ENCODE measurements around the gene TBC1D32.
"Not testable (repeated sequence)": the region's sequence is repeated elsewhere in the genome, so short reads cannot be mapped to it uniquely, and the experiment has no call there.

TBC1D32 gene

GRCh38 chr6:121055572-121056163 lies 278.6 kb downstream of the TBC1D32 start:
- peak; percentile 18 for DNase-seq (ENCODE audit: low read depth)
- H3K4me3 ChIP-seq (ENCODE audit: low read depth, low read length), result no peak overlapping the region
- peak; percentile 63 for TF ChIP-seq CTCF (IDR thresholded peaks at IDR 0.05; ENCODE audit: control insufficient read depth, extremely low read depth, insufficient read depth)

- not testable (repeated sequence) for H3K4me3 ChIP-seq (ENCODE audit: low read depth, low read length); DNase-seq (ENCODE audit: low read depth)
These were observed 285.7 kb downstream of the TBC1D32 start for GRCh38 chr6:121048593-121048992.

- H3K4me3 ChIP-seq (ENCODE audit: low read depth, low read length); DNase-seq (ENCODE audit: low read depth): not testable (repeated sequence)
These were observed 289.4 kb downstream of the TBC1D32 start for GRCh38 chr6:121044905-121045304.

- DNase-seq (ENCODE audit: low read depth), result not testable (repeated sequence)
These were observed 290.6 kb downstream of the TBC1D32 start for GRCh38 chr6:121043706-121044105.

GRCh38 chr6:121043211-121043610 lies 291.1 kb downstream of the TBC1D32 start:
- not testable (repeated sequence) for H3K4me3 ChIP-seq (ENCODE audit: low read depth, low read length); DNase-seq (ENCODE audit: low read depth)

More at GRCh38 chr6:121043706-121044105, 290.6 kb downstream of the TBC1D32 start:
- not testable (repeated sequence) for H3K4me3 ChIP-seq (ENCODE audit: low read depth, low read length)

GRCh38 chr6:121042766-121043165 lies 291.5 kb downstream of the TBC1D32 start:
- no peak for TF ChIP-seq CTCF (IDR thresholded peaks at IDR 0.05; ENCODE audit: control insufficient read depth, extremely low read depth, insufficient read depth)
- no peak for DNase-seq (ENCODE audit: low read depth)
- no peak overlapping the region for H3K4me3 ChIP-seq (ENCODE audit: low read depth, low read length)

- no peak for DNase-seq (ENCODE audit: low read depth)
- TF ChIP-seq CTCF (IDR thresholded peaks at IDR 0.05; ENCODE audit: control insufficient read depth, extremely low read depth, insufficient read depth), result no peak
- H3K4me3 ChIP-seq (ENCODE audit: low read depth, low read length), result no peak overlapping the region
These were observed 293.4 kb downstream of the TBC1D32 start for GRCh38 chr6:121040831-121041230.

- no peak for DNase-seq (ENCODE audit: low read depth)
- H3K4me3 ChIP-seq (ENCODE audit: low read depth, low read length), result no peak overlapping the region
- no peak for TF ChIP-seq CTCF (IDR thresholded peaks at IDR 0.05; ENCODE audit: control insufficient read depth, extremely low read depth, insufficient read depth)
These were observed 301.2 kb downstream of the TBC1D32 start for GRCh38 chr6:121033091-121033490.

- no peak overlapping the region for H3K4me3 ChIP-seq (ENCODE audit: low read depth, low read length)
- no peak for TF ChIP-seq CTCF (IDR thresholded peaks at IDR 0.05; ENCODE audit: control insufficient read depth, extremely low read depth, insufficient read depth)
- DNase-seq (ENCODE audit: low read depth), result no peak
These were observed 301.8 kb downstream of the TBC1D32 start for GRCh38 chr6:121032268-121033006.
